ENCODE results near the gene HMGCR.

Gene HMGCR

GRCh38 chr5:75381456-75381855 lies 44.4 kb downstream of the HMGCR start:
- DNase-seq (ENCODE audit: low read depth) = no peak

- DNase-seq (ENCODE audit: low read depth) = no peak
Measured at GRCh38 chr5:75384218-75384617, 47.2 kb downstream of the HMGCR start.

- DNase-seq (ENCODE audit: low read depth) = no peak
Measured at GRCh38 chr5:75387806-75388205, 50.8 kb downstream of the HMGCR start.

DNA sequence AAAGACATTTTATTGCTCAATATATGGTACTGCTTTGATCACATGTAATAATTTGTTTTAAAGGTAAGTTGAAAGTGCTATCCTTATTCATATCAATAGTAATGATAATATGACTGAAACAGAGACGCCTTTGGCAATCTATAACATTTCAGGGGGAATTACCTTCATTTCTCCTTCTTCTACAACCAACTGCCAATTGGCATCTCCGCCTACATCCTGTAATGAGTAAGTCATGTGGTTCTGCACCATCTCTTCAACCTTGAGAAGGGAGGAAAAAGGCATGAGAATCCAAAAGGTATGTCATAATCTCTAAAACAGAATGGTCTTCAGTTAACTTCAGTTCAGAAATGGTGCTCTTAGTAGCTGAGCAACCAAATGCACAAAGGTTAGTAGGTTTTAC lies 52.4 kb downstream of the HMGCR start:
- DNase-seq (ENCODE audit: low read depth) = no peak

DNA sequence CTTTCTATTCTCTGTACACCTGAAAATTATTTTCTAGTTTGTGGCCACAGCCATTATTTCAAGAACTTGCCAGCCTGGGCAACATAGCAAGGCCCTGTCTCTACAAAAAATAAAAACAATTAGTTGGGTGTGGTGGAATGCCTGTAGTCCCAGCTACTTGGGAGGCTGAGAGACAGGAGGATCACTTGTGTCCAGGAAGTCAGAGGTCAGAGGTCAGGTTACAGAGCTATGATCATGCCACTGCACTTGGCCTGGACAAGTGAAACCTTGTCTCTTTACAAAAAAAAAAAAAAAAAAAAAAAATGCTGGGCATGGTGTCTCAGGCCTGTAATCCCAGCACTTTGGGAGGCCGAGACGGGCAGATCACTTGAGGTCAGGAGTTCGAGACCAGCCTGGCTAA lies 58.3 kb downstream of the HMGCR start:
- DNase-seq (ENCODE audit: low read depth) = no peak

DNA sequence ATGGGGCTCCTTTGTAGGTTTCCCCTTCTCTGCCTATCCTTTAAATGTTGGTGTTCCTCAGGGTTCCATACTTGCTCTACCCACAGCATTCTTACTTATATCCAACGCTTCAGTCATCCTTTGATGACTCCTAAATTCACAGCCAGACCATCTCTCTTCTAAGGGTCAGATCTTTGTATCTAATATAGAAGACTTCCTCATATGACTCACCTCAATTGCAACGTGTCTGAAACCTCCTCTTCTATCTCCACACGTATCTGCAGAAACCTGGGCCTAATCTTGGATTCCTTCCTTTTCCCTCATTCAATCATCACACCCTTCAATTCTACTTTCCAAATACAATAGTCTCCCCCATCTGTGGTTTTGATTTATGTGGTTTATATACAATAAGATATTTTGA lies 68.3 kb downstream of the HMGCR start:
- no peak for DNase-seq (ENCODE audit: low read depth)

Measured in stimulated activated CD8-positive, alpha-beta memory T cell treated with anti-CD3 and anti-CD28 coated beads, Interleukin-12 subunit alpha, Interleukin-12 subunit beta, amount 100 ng/mL, for 1 hour (primary cell).